K562 (cell line): ENCODE results near the gene TRMT10B. TPM values are rescaled to one million over a fixed set of nuclear protein-coding genes. Genes with fewer than 3 reads are reported as not detected.
A peak's percentile ranks its signal among the peaks of the same experiment; 100 is the strongest.

Source experiments
- ATAC-seq: fragments of 200-7000 bp; cut with Tn5 transposase; 3 replicates; pipeline ENCODE4 v1.9.1; 2020; ENCODE audit warnings: moderate library complexity
- BruUV-seq: library from RNA; stranded (reverse); fragments of 400-500 nt; replicated peaks from 2 replicates; lab custom pipeline; 2021; lab: Mats Ljungman, UMichigan
- CTCF ChIA-PET: fragments of 300-600 bp; formaldehyde crosslinking; extraction: SDS; loops from one replicate; lab custom pipeline; 2021; ENCODE audit warnings: low intra/inter-chr PET ratio; lab: Yijun Ruan, JAX
- POLR2A ChIA-PET: fragments of 300-600, 350-650 bp; sonication (Branson Sonifier 250); formaldehyde crosslinking; extraction: SDS; loops from one replicate; lab custom pipeline; 2021; ENCODE audit warnings: antibody characterized with exemption, inconsistent platforms; lab: Yijun Ruan, JAX
- DNase-seq, 4 experiments: peaks; one replicate each; pipeline versions ENCODE4 v3.0.0 to v3.0.0-alpha.2; 2011 to 2018; ENCODE audit warnings: low spot score in 3 of 4, mixed read lengths in 3 of 4; ENCODE audit errors: extremely low read depth in 1 of 4
- FAIRE-seq: peaks from 2 replicates; lab custom pipeline; 2011; peaks lifted over from hg19 to GRCh38; lab: Jason Lieb, UNC
- H2AFZ ChIP-seq: 2 replicates; pipeline ENCODE4 v1.6.0; 2011; ENCODE audit warnings: low read depth, low read length, control low read depth, inconsistent platforms
- H3K27ac ChIP-seq: fragments of 200-600 bp; 3 replicates; pipeline ENCODE4 v1.8.0; 2011; ENCODE audit warnings: low read depth, mild to moderate bottlenecking, control low read depth, inconsistent platforms, low read length, moderate library complexity, mixed read lengths; ENCODE audit errors: extremely low read depth
- H3K27me3 ChIP-seq, 2 experiments: fragments of 300-600 bp in 1 of 2; 2 replicates in 1 of 2; 3 replicates in 1 of 2; pipeline versions ENCODE4 v1.6.0 to v1.8.0; 2011; ENCODE audit warnings: inconsistent platforms in 2 of 2, low read length in 2 of 2, mild to moderate bottlenecking in 1 of 2, mixed read lengths in 1 of 2, moderate library complexity in 1 of 2; ENCODE audit not compliant: control insufficient read depth in 2 of 2, insufficient read depth in 2 of 2
- H3K36me3 ChIP-seq: fragments of 300-600 bp; 3 replicates; pipeline ENCODE4 v1.8.0; 2011; ENCODE audit warnings: mild to moderate bottlenecking, low read length, inconsistent platforms; ENCODE audit not compliant: control insufficient read depth, insufficient read depth
- H3K4me1 ChIP-seq, 2 experiments: fragments of 200-600 bp in 1 of 2; replicated peaks in 1 of 2; 2 replicates in 1 of 2; 3 replicates in 1 of 2; pipeline versions ENCODE4 v1.5.1 to v1.8.0; 2011; ENCODE audit warnings: inconsistent platforms in 2 of 2, low read length in 2 of 2, mild to moderate bottlenecking in 1 of 2, mixed read lengths in 1 of 2, moderate library complexity in 1 of 2; ENCODE audit not compliant: control insufficient read depth in 2 of 2, insufficient read depth in 2 of 2
- H3K4me2 ChIP-seq: 2 replicates; pipeline ENCODE4 v1.6.1; 2011; ENCODE audit warnings: low read length, control low read depth, inconsistent platforms, mixed read lengths; ENCODE audit not compliant: insufficient read depth
- H3K4me3 ChIP-seq: fragments of 200-600 bp; sonication (generic), shearing (Covaris generic); 2 replicates; pipeline ENCODE4 v1.5.1; 2016; ENCODE audit warnings: control low read depth, inconsistent platforms
- H3K79me2 ChIP-seq: fragments of 200-600 bp; 3 replicates; pipeline ENCODE4 v1.8.0; 2011; ENCODE audit warnings: low read length, inconsistent platforms; ENCODE audit not compliant: control insufficient read depth, insufficient read depth
- H3K9ac ChIP-seq, 2 experiments: 2 replicates each; pipeline versions ENCODE4 v1.6.0 to v1.6.1; 2011; ENCODE audit warnings: low read depth in 2 of 2, low read length in 2 of 2, control low read depth in 1 of 2, inconsistent platforms in 1 of 2, mild to moderate bottlenecking in 1 of 2, mixed read lengths in 1 of 2; ENCODE audit not compliant: insufficient read depth in 1 of 2
- H3K9me1 ChIP-seq: one replicate; pipeline ENCODE4 v1.6.0; 2011; ENCODE audit warnings: inconsistent platforms, mild to moderate bottlenecking, low read length, moderate library complexity; ENCODE audit not compliant: control insufficient read depth, insufficient read depth
- H3K9me3 ChIP-seq: replicated peaks from 2 replicates; pipeline ENCODE4 v1.5.1; 2011; ENCODE audit warnings: low read depth, low read length, inconsistent platforms; ENCODE audit not compliant: control insufficient read depth, insufficient read depth
- H4K20me1 ChIP-seq: replicated peaks from 2 replicates; pipeline ENCODE4 v1.6.1; 2011; ENCODE audit warnings: low read length, inconsistent platforms, mixed read lengths; ENCODE audit not compliant: control insufficient read depth, insufficient read depth
- ELF1 ChIP-seq: fragments of 200-800 bp; sonication (Bioruptor generic); IDR thresholded peaks from 2 replicates; pipeline ENCODE4 v1.6.1; 2016; ENCODE audit warnings: missing genetic modification characterization, missing compliant biosample characterization
- FOXJ3 ChIP-seq: sonication (generic); formaldehyde crosslinking; IDR thresholded peaks from 2 replicates; pipeline ENCODE4 v1.4.0; 2020; ENCODE audit warnings: mild to moderate bottlenecking, missing genetic modification reagents
- HINFP ChIP-seq: fragments of 450-650 bp; conservative IDR thresholded peaks from 2 replicates; pipeline ENCODE4 v1.6.1; 2016; ENCODE audit warnings: missing genetic modification characterization, low read depth, mild to moderate bottlenecking, control low read depth, missing compliant biosample characterization
- MBD2 ChIP-seq: sonication (generic); IDR thresholded peaks from 2 replicates; pipeline ENCODE4 v1.6.1; 2016; ENCODE audit warnings: low read depth, borderline replicate concordance
- MECOM ChIP-seq: fragments of 250-450 bp; sonication (Bioruptor Pico); IDR thresholded peaks from 2 replicates; pipeline ENCODE4 v1.8.0; 2022; ENCODE audit warnings: inconsistent platforms
- MXI1 ChIP-seq: IDR thresholded peaks from 2 replicates; pipeline ENCODE4 v1.6.1; 2011; ENCODE audit warnings: low read depth, mild to moderate bottlenecking, improper control_type of control experiment, low read length
- RBM39 ChIP-seq: fragments of 200-400 bp; formaldehyde crosslinking; optimal IDR thresholded peaks from 2 replicates; pipeline ENCODE3; 2018; ENCODE audit warnings: low read depth, low read length
- SMARCA5 ChIP-seq: fragments of 450-650 bp; IDR thresholded peaks from 2 replicates; pipeline ENCODE4 v1.6.1; 2016
- XRCC5 ChIP-seq: fragments of 200-400 bp; formaldehyde crosslinking; IDR thresholded peaks from 2 replicates; pipeline ENCODE4 v1.6.1; 2017; ENCODE audit warnings: low read depth, mild to moderate bottlenecking, low read length
- ZNF280B ChIP-seq: fragments of 250-450 bp; sonication (Bioruptor Pico); IDR thresholded peaks from 2 replicates; pipeline ENCODE4 v1.5.1; 2021; ENCODE audit warnings: mild to moderate bottlenecking
- ZNF561 ChIP-seq: fragments of 450-650 bp; formaldehyde crosslinking; conservative IDR thresholded peaks from 2 replicates; pipeline ENCODE4 v1.4.0; 2020; ENCODE audit warnings: mild to moderate bottlenecking, moderate library complexity
- ZNF740 ChIP-seq, 3 experiments: fragments of 200-800 bp in 1 of 3; sonication (Bioruptor generic) in 1 of 3; sonication (generic) in 1 of 3; formaldehyde crosslinking in 1 of 3; IDR thresholded peaks; 2 replicates each; pipeline versions ENCODE4 v1.6.1 to v1.8.0; 2016 to 2022; ENCODE audit warnings: mild to moderate bottlenecking in 2 of 3, missing compliant biosample characterization in 2 of 3, missing genetic modification characterization in 2 of 3, missing genetic modification reagents in 1 of 3
- WGBS: fragments of 100-300 bp; shearing (Covaris generic); methylation state at CpG from one replicate; pipeline ENCODE4 v1.1.6; 2016; ENCODE audit warnings: low coverage, mixed read lengths; ENCODE audit not compliant: insufficient coverage; ENCODE audit errors: missing lambda C conversion rate; 5-methylcytosine and 5-hydroxymethylcytosine counted together
- in situ Hi-C: fragments of 300-500 bp; cut with MboI; formaldehyde crosslinking; loops from 4 replicates; pipeline ENCODE4 v1.15.0; 2018; ENCODE audit warnings: inconsistent platforms, mixed read lengths
- intact Hi-C: fragments of 100-400 bp; cut with micrococcal nuclease; formaldehyde crosslinking; loops from 2 replicates; pipeline ENCODE4 v1.14.2; 2022
- polyA plus RNA-seq, 8 experiments: library from polyadenylated mRNA; depleted of rRNA in 4 of 8; stranded (reverse) in 5 of 8; unstranded in 3 of 8; fragments of >200 nt; fragmentation: Nextera tagmentation in 2 of 8; fragmentation: Illumina TruSeq in 1 of 8; extraction: Ambion mirVana in 2 of 8; extraction: Trizol in 1 of 8; gene quantifications; 2 replicates each; pipeline versions ENCODE4 v1.2.1 to v1.2.3, GENCODE V29; 2011 to 2014; ENCODE audit warnings: inconsistent platforms in 1 of 8, missing spikeins in 1 of 8
- total RNA-seq, 7 experiments: library from RNA; depleted of rRNA in 6 of 7; stranded (reverse); fragments of >200 nt in 6 of 7; fragmentation: Illumina TruSeq in 2 of 7; extraction: Trizol in 2 of 7; gene quantifications; 2 replicates each; pipeline versions ENCODE4 v1.2.1 to v1.2.3, GENCODE V29; 2011 to 2021; ENCODE audit warnings: low replicate concordance in 1 of 7
- TF ChIP-seq, protein P1 (sequence below): sonication (generic); formaldehyde crosslinking; IDR thresholded peaks from 2 replicates; pipeline ENCODE4 v1.8.1; 2022; ENCODE audit warnings: missing genetic modification reagents
- TF ChIP-seq, protein P2 (sequence below), 3 experiments: IDR thresholded peaks in 2 of 3; conservative IDR thresholded peaks in 1 of 3; 2 replicates each; pipeline ENCODE4 v1.5.1; 2011 to 2012; ENCODE audit warnings: low read length in 3 of 3, mild to moderate bottlenecking in 3 of 3, control low read depth in 2 of 3, improper control_type of control experiment in 1 of 3, inconsistent platforms in 1 of 3, low read depth in 1 of 3, mixed read lengths in 1 of 3, moderate library complexity in 1 of 3; ENCODE audit not compliant: insufficient read depth in 2 of 3

Gene TRMT10B
- total and polyA plus RNA-seq, 9 of the 15 experiments (the other 6 are each of a cell fraction or from before 2014, with no cell fraction given): 2.9 to 13.4 (median 7.0) TPM

GRCh38 chr9:37745970-37746369 is 7.6 kb upstream of the TRMT10B start:
- no peak for FAIRE-seq
- intact Hi-C loops: loop anchor here (2.0 to 10.0 kb wide), 5 partner anchors 154 to 419 kb away; partner anchors contain the start of genes SHB, SLC25A51 and TOMM5
- no peak for DNase-seq
- Histone ChIP-seq H3K4me2 (no peak overlapping the region), H3K9me3 (no peaks in the 10 kb centered on the region), H3K36me3 (no peaks in the 10 kb centered on the region), H3K9ac (peak overlapping the region in 1 of 2 experiments; percentile 22; a peak in 1 of 4 replicates), H2AFZ (no peak overlapping the region), H4K20me1 (no peaks in the 10 kb centered on the region), H3K27me3 (peaks cover 0 to 22% of the 10 kb centered on the region in 2 experiments; a peak in 3 of 5 replicates), H3K4me1 (peaks cover 11 to 17% of the 10 kb centered on the region in 2 experiments; a peak in 4 of 5 replicates), H3K9me1 (no peaks in the 10 kb centered on the region), H3K27ac (no peak overlapping the region), H3K79me2 (no peaks in the 10 kb centered on the region), H3K4me3 (no peak overlapping the region)
- no peak for ATAC-seq
- in situ Hi-C loops: loop anchor here (25.0 kb wide), 1 partner anchor 616 kb away; no protein-coding TSS in a partner anchor
- POLR2A ChIA-PET: interaction anchor here (1.6 kb wide), 1 partner anchor 9 kb away, joined by 5 read pairs; no protein-coding TSS in a partner anchor
- BruUV-seq: no TSS peak
- 12% methylated on average over 8 of the region's 8 CpGs for WGBS
- CTCF ChIA-PET: no interaction called here
- TF ChIP-seq ZNF280B (CRISPR knock-in tag) (no peak), HINFP (tag) (no peak), MBD2 (no peak), ELF1 (tag) (no peak), SMARCA5 (no peak), MXI1 (no peak), ZNF561 (CRISPR knock-in tag) (no peak), RBM39 (no peak), XRCC5 (no peak), MECOM (no peak), ZNF740 (CRISPR knock-in tag; IDR thresholded peaks at IDR 0.05) (no peak), ZNF740 (tag; IDR thresholded peaks at IDR 0.05) (no peak), FOXJ3 (CRISPR knock-in tag) (no peak)
- TF ChIP-seq, protein P1, sequence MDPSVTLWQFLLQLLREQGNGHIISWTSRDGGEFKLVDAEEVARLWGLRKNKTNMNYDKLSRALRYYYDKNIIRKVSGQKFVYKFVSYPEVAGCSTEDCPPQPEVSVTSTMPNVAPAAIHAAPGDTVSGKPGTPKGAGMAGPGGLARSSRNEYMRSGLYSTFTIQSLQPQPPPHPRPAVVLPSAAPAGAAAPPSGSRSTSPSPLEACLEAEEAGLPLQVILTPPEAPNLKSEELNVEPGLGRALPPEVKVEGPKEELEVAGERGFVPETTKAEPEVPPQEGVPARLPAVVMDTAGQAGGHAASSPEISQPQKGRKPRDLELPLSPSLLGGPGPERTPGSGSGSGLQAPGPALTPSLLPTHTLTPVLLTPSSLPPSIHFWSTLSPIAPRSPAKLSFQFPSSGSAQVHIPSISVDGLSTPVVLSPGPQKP (CRISPR knock-in tag): no peak
- TF ChIP-seq, protein P2, sequence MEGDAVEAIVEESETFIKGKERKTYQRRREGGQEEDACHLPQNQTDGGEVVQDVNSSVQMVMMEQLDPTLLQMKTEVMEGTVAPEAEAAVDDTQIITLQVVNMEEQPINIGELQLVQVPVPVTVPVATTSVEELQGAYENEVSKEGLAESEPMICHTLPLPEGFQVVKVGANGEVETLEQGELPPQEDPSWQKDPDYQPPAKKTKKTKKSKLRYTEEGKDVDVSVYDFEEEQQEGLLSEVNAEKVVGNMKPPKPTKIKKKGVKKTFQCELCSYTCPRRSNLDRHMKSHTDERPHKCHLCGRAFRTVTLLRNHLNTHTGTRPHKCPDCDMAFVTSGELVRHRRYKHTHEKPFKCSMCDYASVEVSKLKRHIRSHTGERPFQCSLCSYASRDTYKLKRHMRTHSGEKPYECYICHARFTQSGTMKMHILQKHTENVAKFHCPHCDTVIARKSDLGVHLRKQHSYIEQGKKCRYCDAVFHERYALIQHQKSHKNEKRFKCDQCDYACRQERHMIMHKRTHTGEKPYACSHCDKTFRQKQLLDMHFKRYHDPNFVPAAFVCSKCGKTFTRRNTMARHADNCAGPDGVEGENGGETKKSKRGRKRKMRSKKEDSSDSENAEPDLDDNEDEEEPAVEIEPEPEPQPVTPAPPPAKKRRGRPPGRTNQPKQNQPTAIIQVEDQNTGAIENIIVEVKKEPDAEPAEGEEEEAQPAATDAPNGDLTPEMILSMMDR (IDR thresholded peaks at IDR 0.05 in 2 of 3, conservative IDR thresholded peaks at IDR 0.05 in 1 of 3; ENCODE audit: insufficient read depth in 2 of 3, low read depth in 1 of 3, low read length in 3 of 3): no peak
